Retinal pigment epithelial cell (primary cell): ENCODE data around the gene HBE1.

Experiments used
- DNase-seq: peaks from one replicate; pipeline ENCODE4 v3.0.0-alpha.2; 2010; ENCODE audit warnings: low read depth
- H3K4me3 ChIP-seq: 2 replicates; pipeline ENCODE4 v1.5.1; 2011; ENCODE audit warnings: mild to moderate bottlenecking, low read length, control low read depth, moderate library complexity
- TF ChIP-seq, protein P1 (sequence below): conservative IDR thresholded peaks from 2 replicates; pipeline ENCODE4 v1.5.1; 2011; ENCODE audit warnings: low read depth, low read length, control low read depth, inconsistent platforms

HBE1 gene

GRCh38 chr11:5290106-5290505 lies 20.4 kb upstream of the HBE1 start:
- TF ChIP-seq, protein P1, sequence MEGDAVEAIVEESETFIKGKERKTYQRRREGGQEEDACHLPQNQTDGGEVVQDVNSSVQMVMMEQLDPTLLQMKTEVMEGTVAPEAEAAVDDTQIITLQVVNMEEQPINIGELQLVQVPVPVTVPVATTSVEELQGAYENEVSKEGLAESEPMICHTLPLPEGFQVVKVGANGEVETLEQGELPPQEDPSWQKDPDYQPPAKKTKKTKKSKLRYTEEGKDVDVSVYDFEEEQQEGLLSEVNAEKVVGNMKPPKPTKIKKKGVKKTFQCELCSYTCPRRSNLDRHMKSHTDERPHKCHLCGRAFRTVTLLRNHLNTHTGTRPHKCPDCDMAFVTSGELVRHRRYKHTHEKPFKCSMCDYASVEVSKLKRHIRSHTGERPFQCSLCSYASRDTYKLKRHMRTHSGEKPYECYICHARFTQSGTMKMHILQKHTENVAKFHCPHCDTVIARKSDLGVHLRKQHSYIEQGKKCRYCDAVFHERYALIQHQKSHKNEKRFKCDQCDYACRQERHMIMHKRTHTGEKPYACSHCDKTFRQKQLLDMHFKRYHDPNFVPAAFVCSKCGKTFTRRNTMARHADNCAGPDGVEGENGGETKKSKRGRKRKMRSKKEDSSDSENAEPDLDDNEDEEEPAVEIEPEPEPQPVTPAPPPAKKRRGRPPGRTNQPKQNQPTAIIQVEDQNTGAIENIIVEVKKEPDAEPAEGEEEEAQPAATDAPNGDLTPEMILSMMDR, result no peak
- DNase-seq, result no peak
- no peak overlapping the region for H3K4me3 ChIP-seq

DNA sequence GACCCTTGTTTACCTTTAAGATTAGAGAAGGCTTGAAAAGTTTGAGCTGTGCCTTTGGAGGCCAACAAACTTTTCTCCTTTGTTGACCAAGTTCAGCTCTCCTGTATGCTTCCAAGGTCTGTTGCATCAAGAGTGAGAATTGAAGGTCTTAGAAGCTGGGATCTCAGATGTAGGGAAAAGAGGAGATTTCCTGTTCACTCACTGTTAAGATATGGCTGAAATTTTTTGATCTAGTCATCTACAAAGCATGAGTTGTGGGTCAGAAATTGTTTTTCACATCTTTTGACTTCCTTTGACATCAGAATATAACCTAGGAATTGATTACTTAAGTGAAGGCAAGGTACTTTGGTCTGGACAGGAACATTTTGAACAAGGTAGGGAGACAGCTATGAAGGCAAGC lies 20.0 kb upstream of the HBE1 start:
- DNase-seq, result no peak
- no peak overlapping the region for H3K4me3 ChIP-seq
- TF ChIP-seq, protein P1, result no peak

DNA sequence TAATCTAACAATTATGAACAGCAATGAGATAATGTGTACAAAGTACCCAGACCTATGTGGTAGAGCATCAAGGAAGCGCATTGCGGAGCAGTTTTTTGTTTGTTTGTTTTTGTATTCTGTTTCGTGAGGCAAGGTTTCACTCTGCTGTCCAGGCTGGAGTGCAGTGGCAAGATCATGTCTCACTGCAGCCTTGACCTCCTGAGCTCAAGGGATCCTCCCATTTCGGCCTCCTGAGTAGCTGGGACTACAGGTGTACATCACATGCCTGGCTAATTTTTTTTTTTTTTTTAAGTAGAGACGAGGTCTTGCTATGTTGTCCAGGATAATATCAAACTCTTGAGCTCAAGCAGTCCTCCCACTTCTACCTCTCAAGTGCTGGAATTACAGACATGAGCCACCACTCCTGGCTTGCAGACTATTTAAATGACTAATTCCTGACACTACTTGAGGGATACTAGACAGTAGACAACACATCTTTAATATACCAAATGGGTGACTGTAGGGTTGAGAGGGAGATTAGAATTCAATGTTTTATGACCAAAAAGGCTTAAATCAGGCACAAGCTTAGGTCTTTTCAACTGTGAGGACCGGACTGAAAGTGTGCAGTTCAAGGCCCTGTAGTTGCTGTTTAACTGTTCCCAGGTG lies 19.3 kb upstream of the HBE1 start:
- no peak for DNase-seq
- H3K4me3 ChIP-seq, result no peak overlapping the region
- TF ChIP-seq, protein P1, result no peak

GRCh38 chr11:5288108-5288905 lies 18.6 kb upstream of the HBE1 start:
- DNase-seq, result no peak
- TF ChIP-seq, protein P1, result no peak
- H3K4me3 ChIP-seq, result no peak overlapping the region

GRCh38 chr11:5286901-5287300 lies 17.2 kb upstream of the HBE1 start:
- H3K4me3 ChIP-seq, result no peak overlapping the region
- TF ChIP-seq, protein P1, result no peak
- DNase-seq, result no peak

- H3K4me3 ChIP-seq, result no peak overlapping the region
- DNase-seq, result no peak
- TF ChIP-seq, protein P1, result no peak
These were observed 16.6 kb upstream of the HBE1 start for GRCh38 chr11:5286351-5286750.
